WTC11 (cell line): ENCODE results near the gene IGSF11.

Experiments used
- ELF4 ChIP-seq: sonication (generic); formaldehyde crosslinking; IDR thresholded peaks from 2 replicates; pipeline ENCODE4 v1.8.1; 2022; ENCODE audit warnings: low read depth, mild to moderate bottlenecking, moderate library complexity, missing genetic modification reagents
- TCF7 ChIP-seq: sonication (generic); formaldehyde crosslinking; IDR thresholded peaks from 2 replicates; pipeline ENCODE4 v1.8.0; 2022; ENCODE audit warnings: mild to moderate bottlenecking, low read depth, missing genetic modification reagents, moderate library complexity
- USF1 ChIP-seq: sonication (generic); formaldehyde crosslinking; IDR thresholded peaks from 2 replicates; pipeline ENCODE4 v1.8.0; 2022; ENCODE audit warnings: mild to moderate bottlenecking, missing genetic modification reagents
- USF2 ChIP-seq: sonication (generic); formaldehyde crosslinking; IDR thresholded peaks from 2 replicates; pipeline ENCODE4 v1.8.1; 2023; ENCODE audit warnings: mild to moderate bottlenecking, missing genetic modification reagents, moderate library complexity
- ZBTB21 ChIP-seq: sonication (generic); formaldehyde crosslinking; IDR thresholded peaks from 2 replicates; pipeline ENCODE4 v1.8.1; 2023; ENCODE audit warnings: mild to moderate bottlenecking, missing genetic modification reagents, borderline replicate concordance
- ZNF138 ChIP-seq: sonication (generic); formaldehyde crosslinking; conservative IDR thresholded peaks from 2 replicates; pipeline ENCODE4 v1.8.1; 2022; ENCODE audit warnings: mild to moderate bottlenecking, moderate library complexity, missing genetic modification reagents
- TF ChIP-seq, protein P1 (sequence below): fragments of 200-600 bp; IDR thresholded peaks from 2 replicates; pipeline ENCODE4 v1.8.0; 2022; ENCODE audit warnings: antibody characterized with exemption

- TF ChIP-seq, protein P1, sequence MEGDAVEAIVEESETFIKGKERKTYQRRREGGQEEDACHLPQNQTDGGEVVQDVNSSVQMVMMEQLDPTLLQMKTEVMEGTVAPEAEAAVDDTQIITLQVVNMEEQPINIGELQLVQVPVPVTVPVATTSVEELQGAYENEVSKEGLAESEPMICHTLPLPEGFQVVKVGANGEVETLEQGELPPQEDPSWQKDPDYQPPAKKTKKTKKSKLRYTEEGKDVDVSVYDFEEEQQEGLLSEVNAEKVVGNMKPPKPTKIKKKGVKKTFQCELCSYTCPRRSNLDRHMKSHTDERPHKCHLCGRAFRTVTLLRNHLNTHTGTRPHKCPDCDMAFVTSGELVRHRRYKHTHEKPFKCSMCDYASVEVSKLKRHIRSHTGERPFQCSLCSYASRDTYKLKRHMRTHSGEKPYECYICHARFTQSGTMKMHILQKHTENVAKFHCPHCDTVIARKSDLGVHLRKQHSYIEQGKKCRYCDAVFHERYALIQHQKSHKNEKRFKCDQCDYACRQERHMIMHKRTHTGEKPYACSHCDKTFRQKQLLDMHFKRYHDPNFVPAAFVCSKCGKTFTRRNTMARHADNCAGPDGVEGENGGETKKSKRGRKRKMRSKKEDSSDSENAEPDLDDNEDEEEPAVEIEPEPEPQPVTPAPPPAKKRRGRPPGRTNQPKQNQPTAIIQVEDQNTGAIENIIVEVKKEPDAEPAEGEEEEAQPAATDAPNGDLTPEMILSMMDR, result no peak
- TF ChIP-seq ZBTB21 (CRISPR knock-in tag), result no peak
- TF ChIP-seq USF2 (CRISPR knock-in tag), result no peak
- no peak for TF ChIP-seq ELF4
- TF ChIP-seq TCF7 (CRISPR knock-in tag), result no peak
- no peak for TF ChIP-seq ZNF138 (CRISPR knock-in tag)
- TF ChIP-seq USF1 (CRISPR knock-in tag), result no peak
Observed at GRCh38 chr3:119035014-119035346, 334 bp upstream of the IGSF11 start.
